ENCODE data around the gene STK38L.

STK38L gene

DNA sequence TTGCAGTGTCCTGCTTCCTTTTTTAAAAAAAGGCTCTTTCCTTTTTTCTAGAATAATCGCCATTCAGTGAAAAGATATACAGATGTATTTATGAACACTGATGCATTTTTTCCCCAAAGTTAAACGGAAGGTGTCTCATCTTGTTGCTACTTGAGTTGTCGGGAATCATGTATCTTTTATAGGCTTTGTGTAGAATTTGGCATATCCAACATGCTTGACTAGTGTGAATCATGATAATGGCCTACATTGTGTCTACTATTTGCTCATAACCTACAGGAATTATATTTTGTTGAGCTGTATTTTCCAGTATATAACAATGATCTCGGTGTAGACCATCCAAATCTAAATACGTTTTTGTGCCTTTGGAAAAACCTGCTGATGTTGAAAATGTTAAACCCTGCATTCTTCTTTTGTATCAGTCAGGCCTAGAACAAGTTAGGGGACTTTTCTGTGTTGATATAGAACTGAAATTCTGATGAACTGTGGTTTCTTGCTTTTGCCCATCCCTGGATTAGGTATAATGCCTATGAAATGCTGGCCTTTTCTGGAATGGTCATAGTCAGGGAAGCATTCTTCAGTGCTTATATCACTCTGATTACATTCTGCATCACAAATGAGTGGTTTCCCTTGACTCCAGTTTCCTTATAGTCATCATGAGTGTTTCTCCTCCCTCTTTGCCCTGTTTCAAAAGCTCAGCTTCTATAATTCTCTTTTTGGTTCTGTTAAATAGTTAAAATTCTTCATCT, 99.3 kb downstream of the STK38L start:
- in situ Hi-C loops (cut with HindIII; ENCODE audit: low sequenced_read_pairs), result no loop called here

DNA sequence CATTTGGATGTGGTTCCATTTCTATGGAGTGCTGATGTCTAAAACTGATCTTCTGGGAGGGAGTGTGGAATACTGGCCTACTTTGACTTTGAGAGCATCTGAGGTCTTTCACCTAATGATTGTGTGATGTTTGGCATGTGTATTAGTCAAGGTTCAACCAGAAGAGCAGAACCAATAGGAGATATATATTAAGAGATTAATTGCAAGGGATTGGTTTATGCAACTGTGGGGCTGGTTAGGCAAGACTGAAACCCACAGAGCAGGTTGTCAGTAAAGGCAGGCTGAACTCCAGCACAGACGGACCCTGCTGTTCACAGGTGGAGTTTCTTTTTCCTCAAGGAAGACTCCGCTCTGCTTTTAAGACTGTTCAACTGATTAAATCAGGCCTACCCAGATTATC, 100.2 kb downstream of the STK38L start:
- in situ Hi-C loops (cut with HindIII; ENCODE audit: low sequenced_read_pairs), result no loop called here

DNA sequence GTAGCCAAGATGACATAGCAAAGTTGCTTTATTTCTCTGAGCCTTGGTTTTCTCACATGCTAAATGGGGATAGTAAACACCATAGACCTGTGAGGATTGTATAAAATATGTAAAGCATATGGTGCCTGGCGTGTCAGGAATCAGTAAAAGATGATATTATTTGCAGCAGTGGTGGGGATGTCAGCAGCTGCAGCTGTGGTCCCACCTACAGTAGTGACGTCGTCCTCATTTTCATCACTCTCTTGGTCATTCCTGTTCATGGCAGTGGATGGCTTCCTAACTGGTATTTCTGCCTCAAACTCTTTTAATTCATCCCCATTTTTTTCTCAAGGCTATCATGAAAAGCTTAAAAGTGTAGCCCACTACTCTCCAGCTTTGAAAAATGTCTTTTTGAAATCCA, 100.7 kb downstream of the STK38L start:
- in situ Hi-C loops (cut with HindIII; ENCODE audit: low sequenced_read_pairs), result no loop called here

DNA sequence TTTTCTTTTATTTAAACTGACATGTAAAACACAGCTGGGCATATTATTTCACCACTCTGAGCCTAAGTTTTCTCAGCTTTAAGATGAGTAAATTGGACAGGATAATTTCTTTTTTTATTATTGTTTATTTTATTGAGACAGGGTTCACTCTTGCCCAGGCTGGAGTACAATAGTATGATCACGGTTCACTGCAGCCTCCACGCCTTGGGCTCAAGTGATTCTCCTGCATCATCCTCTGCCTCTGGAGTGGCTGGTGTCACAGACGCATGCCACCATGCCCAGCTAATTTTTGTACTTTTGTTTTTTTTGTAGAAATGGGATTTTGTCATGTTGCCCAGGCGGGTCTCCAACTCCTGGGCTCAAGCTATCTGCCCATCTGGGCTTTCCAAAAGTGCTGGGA, 101.3 kb downstream of the STK38L start:
- in situ Hi-C loops (cut with HindIII; ENCODE audit: low sequenced_read_pairs), result no loop called here

DNA sequence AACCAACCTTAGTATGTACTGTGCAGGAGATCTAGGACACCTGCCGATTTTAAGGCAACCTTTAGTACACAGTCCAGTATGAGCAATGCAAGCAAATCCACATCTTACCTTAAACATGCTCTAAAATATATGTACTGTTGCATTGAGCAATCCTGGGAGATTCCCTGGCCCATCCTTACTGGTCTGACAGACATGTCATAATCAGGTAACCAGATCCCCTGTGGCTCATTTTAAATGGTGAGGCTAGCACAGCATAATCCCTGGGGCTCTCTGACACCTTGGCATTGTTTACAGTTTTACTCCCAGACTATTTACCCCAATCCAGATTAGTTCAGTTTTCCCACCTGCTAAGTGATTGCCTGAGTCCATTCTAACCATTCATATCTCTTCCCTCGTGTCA, 103.7 kb downstream of the STK38L start:
- in situ Hi-C loops (cut with HindIII; ENCODE audit: low sequenced_read_pairs), result no loop called here

DNA sequence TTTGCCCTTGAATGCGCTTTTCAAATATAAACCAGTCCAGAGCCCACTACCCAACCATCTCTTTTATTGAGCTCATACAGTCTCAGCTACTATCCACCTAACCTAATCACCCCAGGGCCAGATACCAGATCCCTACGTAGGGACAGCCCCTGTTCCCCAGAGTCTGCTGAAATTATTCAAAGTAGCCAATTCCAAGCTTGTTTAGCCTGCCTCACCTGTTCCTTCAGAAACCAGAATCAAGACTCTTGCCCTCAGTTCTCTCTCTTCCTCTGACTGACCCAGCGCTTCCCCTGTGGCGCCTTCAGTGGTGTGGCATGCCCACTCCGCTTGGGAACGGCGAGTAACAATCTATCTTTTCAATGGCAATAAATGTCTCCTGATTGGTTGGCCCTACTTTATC, 107.4 kb downstream of the STK38L start:
- in situ Hi-C loops (cut with HindIII; ENCODE audit: low sequenced_read_pairs), result no loop called here

DNA sequence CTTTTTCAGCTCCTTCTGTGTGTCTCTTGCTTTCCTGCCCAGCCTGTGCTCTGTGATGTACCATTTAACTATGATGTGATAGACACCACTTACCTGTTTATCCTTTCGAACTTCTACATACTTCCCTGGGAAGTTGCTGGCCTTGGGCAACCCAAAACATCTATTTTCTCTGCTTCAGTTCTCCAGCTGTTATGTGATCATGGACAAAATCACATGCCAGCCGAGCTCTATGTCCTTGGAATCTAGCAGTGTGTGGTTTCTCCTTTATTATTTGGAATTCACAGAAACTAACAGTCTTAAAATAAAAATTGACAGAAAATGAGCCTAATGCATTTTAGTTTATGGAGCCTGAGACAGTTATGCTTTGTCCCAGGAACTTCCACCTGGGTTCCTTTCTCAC, 111.4 kb downstream of the STK38L start:
- in situ Hi-C loops (cut with HindIII; ENCODE audit: low sequenced_read_pairs), result no loop called here

DNA sequence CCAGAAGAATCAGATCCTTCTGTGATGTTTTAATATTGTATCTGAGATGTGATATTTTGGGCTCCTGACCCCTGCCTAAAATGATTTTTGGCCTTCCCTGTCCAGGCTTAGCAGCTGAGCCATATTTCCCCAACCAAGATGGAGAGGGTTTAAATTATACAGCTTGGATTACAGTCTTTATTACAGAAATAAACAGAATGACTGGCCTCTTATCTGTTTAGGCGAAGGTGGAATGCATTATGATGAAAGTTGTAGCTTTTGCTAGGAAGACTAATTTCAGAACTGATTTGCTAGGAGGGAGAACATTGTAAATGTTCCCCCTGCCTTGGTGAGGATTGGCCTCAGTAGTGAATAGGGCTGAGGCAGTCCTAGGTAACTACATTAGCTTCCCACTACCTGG, 111.9 kb downstream of the STK38L start:
- in situ Hi-C loops (cut with HindIII; ENCODE audit: low sequenced_read_pairs), result no loop called here

DNA sequence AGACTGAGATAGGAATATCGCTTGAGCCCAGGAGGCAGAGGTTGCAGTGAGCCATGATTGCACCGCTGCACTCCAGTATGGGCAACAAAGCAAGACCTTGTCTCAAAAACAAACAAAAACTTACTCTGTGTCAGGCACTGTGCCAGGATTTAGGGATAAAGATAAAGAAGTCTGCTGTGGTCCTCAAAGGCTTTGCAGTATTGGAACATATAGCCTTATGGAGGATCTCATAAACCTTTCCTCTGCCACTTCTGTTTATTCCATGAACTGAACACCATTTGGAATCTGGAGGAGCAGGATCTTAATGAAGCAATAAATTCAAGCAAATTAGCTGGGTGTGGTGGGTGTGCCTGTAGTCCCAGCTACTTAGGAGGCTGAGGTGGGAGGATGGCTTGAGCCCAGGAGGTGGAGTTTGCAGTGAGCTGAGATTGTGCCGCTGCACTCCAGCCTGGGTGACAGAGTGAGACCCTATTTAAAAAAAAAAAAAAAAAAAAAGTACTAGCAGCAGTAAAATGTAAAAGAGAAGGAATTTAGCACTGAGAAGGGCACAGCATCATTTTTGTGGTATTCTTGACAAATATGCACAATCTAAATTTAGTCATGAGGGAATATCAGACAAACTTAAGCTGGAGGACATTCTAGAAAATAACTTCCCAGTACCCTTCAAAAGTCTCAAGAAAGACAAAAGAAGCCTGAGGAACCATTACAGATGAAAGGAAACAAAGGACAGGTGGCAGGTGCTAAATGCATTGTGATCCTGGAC, 115.7 kb downstream of the STK38L start:
- in situ Hi-C loops (cut with HindIII; ENCODE audit: low sequenced_read_pairs), result no loop called here

DNA sequence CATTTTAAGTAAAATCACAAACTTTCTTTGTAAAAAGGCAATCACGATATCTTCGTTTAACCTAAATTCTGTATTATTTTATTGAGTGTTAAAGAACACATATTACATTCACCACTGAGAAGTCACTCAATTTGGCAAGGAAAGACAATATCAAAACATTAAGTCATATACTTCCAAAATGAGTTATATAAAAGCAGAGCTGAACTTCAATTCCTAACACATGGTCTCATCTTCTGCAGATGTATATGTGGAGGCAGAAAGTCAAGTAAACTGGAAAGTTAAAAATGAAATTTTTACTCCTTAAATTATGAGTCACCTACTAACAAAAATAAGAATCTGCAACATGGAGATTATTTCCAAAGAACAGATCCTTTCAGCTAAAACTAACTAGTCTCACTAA, 117.3 kb downstream of the STK38L start:
- in situ Hi-C loops (cut with HindIII; ENCODE audit: low sequenced_read_pairs), result no loop called here

DNA sequence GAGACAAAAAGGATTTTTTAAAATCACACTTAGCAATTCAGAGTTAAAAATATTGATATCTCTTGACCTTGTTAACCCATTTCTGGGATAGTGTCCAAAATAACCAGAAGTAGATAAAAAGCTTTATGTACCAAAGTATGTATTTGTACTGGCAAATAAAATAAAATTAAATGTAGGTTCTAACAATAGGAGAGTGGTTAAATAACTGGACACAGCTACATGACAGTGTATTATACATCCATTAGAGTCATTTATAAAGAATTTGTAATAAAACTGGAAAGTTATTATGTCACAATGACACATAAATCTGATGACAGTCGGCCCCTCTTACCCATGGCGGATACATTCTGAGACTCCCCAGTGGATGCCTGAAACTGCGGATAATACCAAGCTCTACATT, 122.5 kb downstream of the STK38L start:
- in situ Hi-C loops (cut with HindIII; ENCODE audit: low sequenced_read_pairs), result no loop called here

DNA sequence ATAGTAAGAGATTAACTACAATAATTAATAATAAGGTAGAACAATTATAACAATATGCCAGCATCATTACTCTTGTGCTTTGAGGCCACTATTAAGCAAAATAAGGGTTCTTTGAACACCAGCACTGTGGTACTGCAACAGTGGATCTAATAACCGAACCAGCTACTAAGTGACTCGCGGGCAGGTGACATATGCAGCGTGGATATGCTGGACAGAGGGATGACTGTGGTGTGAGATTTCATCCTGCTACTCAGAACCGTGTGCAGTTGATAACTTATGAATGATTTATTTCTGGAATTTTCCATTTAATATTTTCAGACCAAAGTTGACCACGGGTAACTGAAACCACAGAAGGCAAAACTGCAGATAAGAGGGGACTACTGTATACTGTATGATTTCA, 123.0 kb downstream of the STK38L start:
- in situ Hi-C loops (cut with HindIII; ENCODE audit: low sequenced_read_pairs), result no loop called here
